Lower lobe of right lung (tissue), 2 donors: ENCODE data around the gene ASB5. TPM values are rescaled to one million over a fixed set of nuclear protein-coding genes. Genes with fewer than 3 reads are reported as not detected.
"Not testable (repeated sequence)": the region's sequence is repeated elsewhere in the genome, so short reads cannot be mapped to it uniquely, and the experiment has no call there.

Source experiments
- ATAC-seq, 2 donors: fragments of 200-7000 bp; cut with Tn5 transposase; one replicate each; pipeline ENCODE4 v1.9.1; 2020 to 2022; ENCODE audit warnings: mild to moderate bottlenecking in 2 of 2, moderate library complexity in 2 of 2
- DNase-seq: peaks from one replicate; pipeline ENCODE4 v3.0.0-alpha.2; 2020
- H3K27ac ChIP-seq: fragments of 200-600 bp; one replicate; pipeline ENCODE4 v1.8.0; 2022
- H3K27me3 ChIP-seq: fragments of 200-600 bp; one replicate; pipeline ENCODE4 v1.8.0; 2022; ENCODE audit warnings: low read depth
- H3K36me3 ChIP-seq: fragments of 200-600 bp; one replicate; pipeline ENCODE4 v1.8.0; 2022; ENCODE audit warnings: mild to moderate bottlenecking
- H3K4me1 ChIP-seq: fragments of 200-600 bp; one replicate; pipeline ENCODE4 v1.8.0; 2022
- H3K4me3 ChIP-seq: fragments of 200-600 bp; one replicate; pipeline ENCODE4 v1.8.0; 2022; ENCODE audit warnings: mild to moderate bottlenecking
- H3K9me3 ChIP-seq: fragments of 200-600 bp; one replicate; pipeline ENCODE4 v1.8.0; 2022
- CTCF ChIP-seq: fragments of 200-600 bp; IDR thresholded peaks from one replicate; pipeline ENCODE4 v1.8.0; 2022; ENCODE audit warnings: antibody characterized with exemption, mild to moderate bottlenecking
- intact Hi-C: fragments of 100-400 bp; cut with DNase I; formaldehyde crosslinking; loops from one replicate; pipeline ENCODE4 v1.11.0; 2022
- total RNA-seq: library from RNA; stranded (reverse); fragmentation: NEBNext Ultra II Directional; extraction: Animal tissue kit (Norgen Biotek cat#: 25700); gene quantifications from one replicate; pipeline ENCODE4 v1.2.1, GENCODE V29; 2021
- donor health status: DM: no; HTN: yes; CAD: no; lungs with severe emphysema.

ASB5 gene
- total RNA-seq, 1 donor from 2014 or later: not detected

- Histone ChIP-seq H3K36me3 (no peaks in the 10 kb centered on the region), H3K27me3 (no peaks in the 10 kb centered on the region), H3K4me3 (no peak overlapping the region), H3K4me1 (no peaks in the 10 kb centered on the region), H3K9me3 (no peaks in the 10 kb centered on the region), H3K27ac (no peak overlapping the region)
- intact Hi-C loops: no loop called here
- ATAC-seq (no peak), DNase-seq (no peak)
- no peak for TF ChIP-seq CTCF
Observed at GRCh38 chr4:176290520-176290919, 21.5 kb upstream of the ASB5 start.

GRCh38 chr4:176289561-176289960, 20.5 kb upstream of the ASB5 start:
- H3K4me3 ChIP-seq: no peak overlapping the region
- no peaks in the 10 kb centered on the region for H3K36me3 ChIP-seq
- no peaks in the 10 kb centered on the region for H3K27me3 ChIP-seq
- DNase-seq (no peak), ATAC-seq (no peak)
- no peak overlapping the region for H3K27ac ChIP-seq
- TF ChIP-seq CTCF: no peak
- intact Hi-C loops: no loop called here
- no peaks in the 10 kb centered on the region for H3K4me1 ChIP-seq
- no peaks in the 10 kb centered on the region for H3K9me3 ChIP-seq

GRCh38 chr4:176288020-176288419, 19.0 kb upstream of the ASB5 start:
- H3K27me3 ChIP-seq: no peaks in the 10 kb centered on the region
- no peak overlapping the region for H3K27ac ChIP-seq
- H3K9me3 ChIP-seq: no peaks in the 10 kb centered on the region
- DNase-seq: no peak
- no peak overlapping the region for H3K4me3 ChIP-seq
- H3K4me1 ChIP-seq: no peaks in the 10 kb centered on the region
- TF ChIP-seq CTCF: no peak
- intact Hi-C loops: no loop called here
- no peaks in the 10 kb centered on the region for H3K36me3 ChIP-seq
- ATAC-seq: no peak

GRCh38 chr4:176287546-176287945, 18.5 kb upstream of the ASB5 start:
- intact Hi-C loops: no loop called here
- H3K27me3 ChIP-seq: no peaks in the 10 kb centered on the region
- no peak overlapping the region for H3K27ac ChIP-seq
- H3K4me1 ChIP-seq: no peaks in the 10 kb centered on the region
- ATAC-seq: no peak
- no peak for TF ChIP-seq CTCF
- no peaks in the 10 kb centered on the region for H3K36me3 ChIP-seq
- no peak for DNase-seq
- no peaks in the 10 kb centered on the region for H3K9me3 ChIP-seq
- H3K4me3 ChIP-seq: no peak overlapping the region

GRCh38 chr4:176286728-176287127, 17.7 kb upstream of the ASB5 start:
- ATAC-seq: no peak
- H3K27me3 ChIP-seq: no peaks in the 10 kb centered on the region
- H3K4me3 ChIP-seq: no peak overlapping the region
- DNase-seq: no peak
- no peaks in the 10 kb centered on the region for H3K9me3 ChIP-seq
- H3K36me3 ChIP-seq: no peaks in the 10 kb centered on the region
- intact Hi-C loops: no loop called here
- no peaks in the 10 kb centered on the region for H3K4me1 ChIP-seq
- no peak for TF ChIP-seq CTCF
- no peak overlapping the region for H3K27ac ChIP-seq

- ATAC-seq, DNase-seq, H3K27me3 ChIP-seq, H3K9me3 ChIP-seq, intact Hi-C loops, H3K36me3 ChIP-seq, H3K4me3 ChIP-seq, H3K27ac ChIP-seq, H3K4me1 ChIP-seq: not testable (repeated sequence)
Observed at GRCh38 chr4:176279560-176279959, 10.5 kb upstream of the ASB5 start.
